WTC11 (cell line): ENCODE data around the gene CNST. TPM values are rescaled to one million over a fixed set of nuclear protein-coding genes. Genes with fewer than 3 reads are reported as not detected.

ENCODE experiments used
- ATAC-seq: fragments of 200-7000 bp; cut with Tn5 transposase; 2 replicates; pipeline ENCODE4 v1.10.0; 2021; ENCODE audit warnings: mild to moderate bottlenecking, moderate library complexity
- CTCF ChIA-PET: fragments of 300-600 bp; sonication (Branson Sonifier 250); formaldehyde crosslinking; loops from one replicate; lab custom pipeline; 2021; ENCODE audit warnings: antibody characterized with exemption; lab: Charles Lee
- POLR2A ChIA-PET: fragments of 350-600 bp; sonication (Branson Sonifier 250); formaldehyde crosslinking; loops from one replicate; lab custom pipeline; 2021; ENCODE audit warnings: antibody characterized with exemption; lab: Charles Lee
- DNase-seq: peaks from one replicate; pipeline ENCODE4 v3.0.0; 2021; ENCODE audit warnings: low spot score
- H3K27ac Mint-ChIP-seq: 2 replicates; pipeline ENCODE4 v1.8.0; 2021; ENCODE audit warnings: mixed read lengths
- H3K27me3 Mint-ChIP-seq: 2 replicates; pipeline ENCODE4 v1.8.0; 2021; ENCODE audit warnings: low read depth, mild to moderate bottlenecking, moderate library complexity, mixed read lengths
- H3K36me3 Mint-ChIP-seq: 2 replicates; pipeline ENCODE4 v1.8.0; 2021; ENCODE audit warnings: mixed read lengths
- H3K4me1 Mint-ChIP-seq: 2 replicates; pipeline ENCODE4 v1.8.0; 2022; ENCODE audit warnings: mixed read lengths
- H3K4me3 Mint-ChIP-seq: 2 replicates; pipeline ENCODE4 v1.8.0; 2021; ENCODE audit warnings: mild to moderate bottlenecking, moderate library complexity, mixed read lengths
- H3K9me3 Mint-ChIP-seq: 2 replicates; pipeline ENCODE4 v1.8.0; 2021; ENCODE audit warnings: mixed read lengths
- AFF4 ChIP-seq: sonication (generic); formaldehyde crosslinking; IDR thresholded peaks from 2 replicates; pipeline ENCODE4 v1.8.1; 2023; ENCODE audit warnings: mild to moderate bottlenecking, missing genetic modification reagents, borderline replicate concordance
- AR ChIP-seq: fragments of 250-450 bp; sonication (Bioruptor Pico); IDR thresholded peaks from 2 replicates; pipeline ENCODE4 v1.9.0; 2021; ENCODE audit warnings: mild to moderate bottlenecking
- ATF3 ChIP-seq: sonication (generic); formaldehyde crosslinking; conservative IDR thresholded peaks from 2 replicates; pipeline ENCODE4 v1.8.1; 2022; ENCODE audit warnings: mild to moderate bottlenecking, missing genetic modification reagents
- CREB1 ChIP-seq: sonication (generic); formaldehyde crosslinking; IDR thresholded peaks from 2 replicates; pipeline ENCODE4 v1.8.0; 2023; ENCODE audit warnings: mild to moderate bottlenecking, missing genetic modification reagents
- FOXK1 ChIP-seq: sonication (generic); formaldehyde crosslinking; IDR thresholded peaks from 2 replicates; pipeline ENCODE4 v1.8.0; 2022; ENCODE audit warnings: mild to moderate bottlenecking, moderate library complexity, missing genetic modification reagents
- GRHL2 ChIP-seq: fragments of 250-450 bp; sonication (Bioruptor Pico); IDR thresholded peaks from 2 replicates; pipeline ENCODE4 v1.8.0; 2022; ENCODE audit warnings: mild to moderate bottlenecking, moderate library complexity; ENCODE audit not compliant: insufficient replicate concordance, severe bottlenecking
- MAX ChIP-seq: sonication (generic); formaldehyde crosslinking; IDR thresholded peaks from 2 replicates; pipeline ENCODE4 v1.8.0; 2022; ENCODE audit warnings: mild to moderate bottlenecking, missing genetic modification reagents
- MXD4 ChIP-seq: fragments of 250-450 bp; sonication (Bioruptor Pico); IDR thresholded peaks from 2 replicates; pipeline ENCODE4 v1.8.0; 2021; ENCODE audit warnings: mild to moderate bottlenecking, moderate library complexity, borderline replicate concordance
- NR1H2 ChIP-seq: sonication (generic); formaldehyde crosslinking; IDR thresholded peaks from 2 replicates; pipeline ENCODE4 v1.9.0; 2021; ENCODE audit warnings: mild to moderate bottlenecking, moderate library complexity, missing genetic modification reagents
- OVOL2 ChIP-seq: fragments of 250-450 bp; sonication (Bioruptor Pico); IDR thresholded peaks from 2 replicates; pipeline ENCODE4 v1.9.0; 2021; ENCODE audit warnings: mild to moderate bottlenecking, borderline replicate concordance
- STAT6 ChIP-seq: sonication (generic); formaldehyde crosslinking; conservative IDR thresholded peaks from 2 replicates; pipeline ENCODE4 v1.8.1; 2023; ENCODE audit warnings: mild to moderate bottlenecking, low read depth, missing genetic modification reagents, moderate library complexity
- TCF7 ChIP-seq: sonication (generic); formaldehyde crosslinking; IDR thresholded peaks from 2 replicates; pipeline ENCODE4 v1.8.0; 2022; ENCODE audit warnings: mild to moderate bottlenecking, low read depth, missing genetic modification reagents, moderate library complexity
- TP53 ChIP-seq: sonication (generic); formaldehyde crosslinking; IDR thresholded peaks from 2 replicates; pipeline ENCODE4 v1.8.1; 2023; ENCODE audit warnings: mild to moderate bottlenecking, missing genetic modification reagents
- USF1 ChIP-seq: sonication (generic); formaldehyde crosslinking; IDR thresholded peaks from 2 replicates; pipeline ENCODE4 v1.8.0; 2022; ENCODE audit warnings: mild to moderate bottlenecking, missing genetic modification reagents
- ZBTB43 ChIP-seq: sonication (generic); formaldehyde crosslinking; IDR thresholded peaks from 2 replicates; pipeline ENCODE4 v1.8.1; 2023; ENCODE audit warnings: mild to moderate bottlenecking, missing genetic modification reagents
- ZNF232 ChIP-seq: sonication (generic); formaldehyde crosslinking; IDR thresholded peaks from 2 replicates; pipeline ENCODE4 v1.8.0; 2022; ENCODE audit warnings: mild to moderate bottlenecking, missing genetic modification reagents
- ZNF423 ChIP-seq: fragments of 250-450 bp; sonication (Bioruptor Pico); IDR thresholded peaks from 2 replicates; pipeline ENCODE4 v2.1.2; 2022; ENCODE audit warnings: mild to moderate bottlenecking, moderate library complexity
- total RNA-seq: library from RNA; stranded (reverse); gene quantifications from 3 replicates; pipeline ENCODE4 v1.2.3, GENCODE V29; 2021

CNST gene
- total RNA-seq, 1 experiment from 2014 or later, result 18.4 TPM

- Mint-ChIP-seq H3K9me3 (no peaks in the 10 kb centered on the region), H3K27ac (peak overlapping the region; percentile 69; the same call in 1 of the 2 replicates), H3K4me1 (no peaks in the 10 kb centered on the region), H3K27me3 (no peaks in the 10 kb centered on the region), H3K4me3 (no peak overlapping the region), H3K36me3 (peaks cover 3% of the 10 kb centered on the region; the same call in 1 of the 2 replicates)
- DNase-seq (no peak), ATAC-seq (no peak)
- TF ChIP-seq ZBTB43 (CRISPR knock-in tag) (no peak), AR (CRISPR knock-in tag) (no peak), ZNF232 (CRISPR knock-in tag) (no peak), STAT6 (CRISPR knock-in tag) (no peak), CREB1 (CRISPR knock-in tag) (no peak)
- ChIA-PET POLR2A (no interaction called here), CTCF (no interaction called here)
Measured at GRCh38 chr1:246658567-246658966, 92.3 kb downstream of the CNST start.

- H3K36me3 Mint-ChIP-seq, result peaks cover 3% of the 10 kb centered on the region; the same call in 1 of the 2 replicates
- H3K9me3 Mint-ChIP-seq, result no peaks in the 10 kb centered on the region
- H3K4me1 Mint-ChIP-seq, result no peaks in the 10 kb centered on the region
- ATAC-seq (no peak), DNase-seq (no peak)
- H3K4me3 Mint-ChIP-seq, result no peak overlapping the region
- ChIA-PET CTCF (no interaction called here), POLR2A (interaction anchor here (0.5 kb wide), 1 partner anchor 1534 kb away, joined by 3 read pairs; no protein-coding TSS in a partner anchor)
- H3K27me3 Mint-ChIP-seq, result no peaks in the 10 kb centered on the region
- no peak overlapping the region for H3K27ac Mint-ChIP-seq
- no peak for TF ChIP-seq GRHL2 (CRISPR knock-in tag)
- no peak for TF ChIP-seq USF1 (CRISPR knock-in tag)
- TF ChIP-seq MXD4 (CRISPR knock-in tag), result no peak
- TF ChIP-seq, all 79 proteins: peak for 0
Measured at GRCh38 chr1:246659594-246660140, 93.4 kb downstream of the CNST start.

- ATAC-seq (no peak), DNase-seq (no peak)
- no peaks in the 10 kb centered on the region for H3K27me3 Mint-ChIP-seq
- no peak overlapping the region for H3K4me3 Mint-ChIP-seq
- no peaks in the 10 kb centered on the region for H3K4me1 Mint-ChIP-seq
- H3K36me3 Mint-ChIP-seq, result peaks cover 5% of the 10 kb centered on the region
- ChIA-PET CTCF (no interaction called here), POLR2A (no interaction called here)
- no peak overlapping the region for H3K27ac Mint-ChIP-seq
- TF ChIP-seq ATF3 (no peak), FOXK1 (CRISPR knock-in tag) (no peak), ZNF423 (CRISPR knock-in tag) (no peak), MAX (no peak), OVOL2 (CRISPR knock-in tag) (no peak), AFF4 (CRISPR knock-in tag) (no peak), TCF7 (no peak), NR1H2 (CRISPR knock-in tag) (no peak), TP53 (CRISPR knock-in tag) (no peak)
- no peaks in the 10 kb centered on the region for H3K9me3 Mint-ChIP-seq
Measured at GRCh38 chr1:246661451-246661850, 95.2 kb downstream of the CNST start.
